ENCODE measurements around the gene CFTR. TPM values are rescaled to one million over a fixed set of nuclear protein-coding genes. Genes with fewer than 3 reads are reported as not detected.

CFTR gene
- polyA plus RNA-seq, 1 donor (not counting 4 experiments of a cell fraction or from before 2014, with no cell fraction given), result not detected

DNA sequence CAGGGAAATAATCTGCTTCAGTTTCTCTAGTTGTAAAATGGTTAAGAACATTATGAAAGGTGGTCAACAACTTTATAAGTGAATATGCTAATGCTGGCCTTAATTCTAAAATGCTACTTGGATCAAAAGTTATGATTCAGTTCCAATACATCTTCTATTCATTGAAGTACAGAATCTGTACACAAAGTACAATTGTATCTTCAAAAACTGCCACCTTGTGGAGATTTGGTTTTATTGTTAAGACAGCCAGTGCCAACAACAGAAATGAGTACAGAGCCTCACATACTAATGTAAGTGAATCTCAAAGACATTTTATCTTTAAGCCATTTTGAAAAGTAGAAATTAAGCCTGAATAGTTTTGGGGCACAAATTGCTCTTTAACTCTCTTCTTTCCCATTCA is 194.0 kb downstream of the CFTR start:
- Histone ChIP-seq H3K9ac (ENCODE audit: control insufficient read depth, extremely low read depth, insufficient read depth, low read length) (no peak overlapping the region), H3K79me2 (ENCODE audit: control insufficient read depth, insufficient read depth, low read length) (no peaks in the 10 kb centered on the region), H3K27me3 (ENCODE audit: control insufficient read depth, extremely low read depth, insufficient read depth, low read length) (peaks cover 7% of the 10 kb centered on the region), H3K4me1 (ENCODE audit: control insufficient read depth, extremely low read depth, insufficient read depth, low read length) (peaks cover 6% of the 10 kb centered on the region), H3K4me3 (ENCODE audit: control insufficient read depth in 2 of 3, extremely low read depth in 1 of 3, insufficient read depth in 2 of 3, low read depth in 1 of 3, low read length in 3 of 3) (peak overlapping the region in 1 of 3 experiments; percentile 3), H3K9me1 (ENCODE audit: control insufficient read depth, extremely low read depth, insufficient read depth, low read length) (no peaks in the 10 kb centered on the region), H4K20me1 (ENCODE audit: control insufficient read depth, extremely low read depth, insufficient read depth, low read length) (no peaks in the 10 kb centered on the region), H3K36me3 (ENCODE audit: control insufficient read depth in 2 of 2, extremely low read depth in 1 of 2, insufficient read depth in 2 of 2, low read length in 2 of 2) (no peaks in the 10 kb centered on the region), H2AFZ (ENCODE audit: control insufficient read depth, low read length) (peak overlapping the region; percentile 79), H3K9me3 (ENCODE audit: control insufficient read depth, low read depth, low read length) (no peaks in the 10 kb centered on the region), H3K4me2 (ENCODE audit: control insufficient read depth, extremely low read depth, insufficient read depth, low read depth, low read length) (peak overlapping the region; percentile 48), H3K27ac (ENCODE audit: control insufficient read depth, insufficient read depth, low read length) (no peak overlapping the region)
- FAIRE-seq, result no peak
- DNase-seq (ENCODE audit: low read depth, low spot score), result peak; percentile 1
- dilution Hi-C loops (cut with MboI; ENCODE audit: extremely low pct_ligation_motif_present, low sequenced_read_pairs), result no loop called here
- TF ChIP-seq, protein P1, sequence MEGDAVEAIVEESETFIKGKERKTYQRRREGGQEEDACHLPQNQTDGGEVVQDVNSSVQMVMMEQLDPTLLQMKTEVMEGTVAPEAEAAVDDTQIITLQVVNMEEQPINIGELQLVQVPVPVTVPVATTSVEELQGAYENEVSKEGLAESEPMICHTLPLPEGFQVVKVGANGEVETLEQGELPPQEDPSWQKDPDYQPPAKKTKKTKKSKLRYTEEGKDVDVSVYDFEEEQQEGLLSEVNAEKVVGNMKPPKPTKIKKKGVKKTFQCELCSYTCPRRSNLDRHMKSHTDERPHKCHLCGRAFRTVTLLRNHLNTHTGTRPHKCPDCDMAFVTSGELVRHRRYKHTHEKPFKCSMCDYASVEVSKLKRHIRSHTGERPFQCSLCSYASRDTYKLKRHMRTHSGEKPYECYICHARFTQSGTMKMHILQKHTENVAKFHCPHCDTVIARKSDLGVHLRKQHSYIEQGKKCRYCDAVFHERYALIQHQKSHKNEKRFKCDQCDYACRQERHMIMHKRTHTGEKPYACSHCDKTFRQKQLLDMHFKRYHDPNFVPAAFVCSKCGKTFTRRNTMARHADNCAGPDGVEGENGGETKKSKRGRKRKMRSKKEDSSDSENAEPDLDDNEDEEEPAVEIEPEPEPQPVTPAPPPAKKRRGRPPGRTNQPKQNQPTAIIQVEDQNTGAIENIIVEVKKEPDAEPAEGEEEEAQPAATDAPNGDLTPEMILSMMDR (optimal IDR thresholded peaks at IDR 0.05 in 1 of 3, IDR thresholded peaks at IDR 0.05 in 1 of 3, conservative IDR thresholded peaks at IDR 0.05 in 1 of 3; ENCODE audit: extremely low read depth in 1 of 3, insufficient read depth in 2 of 3, low read length in 3 of 3), result peak in 1 of 3 experiments; percentile 23
- TF ChIP-seq EZH2 (IDR thresholded peaks at IDR 0.05; ENCODE audit: low read length), result no peak

DNA sequence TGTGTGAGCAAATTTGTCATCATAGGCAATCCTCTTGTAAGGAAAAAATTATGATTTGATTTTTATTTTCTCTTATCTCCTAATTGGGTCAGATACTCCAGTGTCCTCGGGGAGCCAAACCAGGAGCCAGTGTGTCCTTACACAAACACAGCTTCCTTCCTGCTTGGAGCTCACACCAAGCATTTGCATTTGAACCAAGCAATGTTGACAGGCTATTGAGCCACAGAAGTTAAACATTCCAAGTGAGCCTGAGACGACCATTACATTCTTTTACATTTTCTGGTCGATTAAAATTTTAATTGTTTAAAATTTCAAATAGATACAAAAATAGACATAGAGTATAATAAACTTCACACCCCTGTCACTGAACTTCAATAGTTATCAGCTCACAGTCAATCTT is 194.8 kb downstream of the CFTR start:
- no peaks in the 10 kb centered on the region for H3K9me1 ChIP-seq (ENCODE audit: control insufficient read depth, extremely low read depth, insufficient read depth, low read length)
- DNase-seq (ENCODE audit: low read depth, low spot score) (no peak), FAIRE-seq (no peak)
- peaks cover 6% of the 10 kb centered on the region for H3K4me1 ChIP-seq (ENCODE audit: control insufficient read depth, extremely low read depth, insufficient read depth, low read length)
- H3K9ac ChIP-seq (ENCODE audit: control insufficient read depth, extremely low read depth, insufficient read depth, low read length), result no peak overlapping the region
- no peaks in the 10 kb centered on the region for H3K9me3 ChIP-seq (ENCODE audit: control insufficient read depth, low read depth, low read length)
- H4K20me1 ChIP-seq (ENCODE audit: control insufficient read depth, extremely low read depth, insufficient read depth, low read length), result no peaks in the 10 kb centered on the region
- TF ChIP-seq, protein P1 (optimal IDR thresholded peaks at IDR 0.05 in 1 of 3, IDR thresholded peaks at IDR 0.05 in 1 of 3, conservative IDR thresholded peaks at IDR 0.05 in 1 of 3; ENCODE audit: extremely low read depth in 1 of 3, insufficient read depth in 2 of 3, low read length in 3 of 3), result no peak
- no peak for TF ChIP-seq EZH2 (IDR thresholded peaks at IDR 0.05; ENCODE audit: low read length)
- dilution Hi-C loops (cut with MboI; ENCODE audit: extremely low pct_ligation_motif_present, low sequenced_read_pairs), result no loop called here
- H3K36me3 ChIP-seq (ENCODE audit: control insufficient read depth in 2 of 2, extremely low read depth in 1 of 2, insufficient read depth in 2 of 2, low read length in 2 of 2), result no peaks in the 10 kb centered on the region
- H3K4me2 ChIP-seq (ENCODE audit: control insufficient read depth, extremely low read depth, insufficient read depth, low read depth, low read length), result no peak overlapping the region
- H3K27ac ChIP-seq (ENCODE audit: control insufficient read depth, insufficient read depth, low read length), result no peak overlapping the region
- peaks cover 7% of the 10 kb centered on the region for H3K27me3 ChIP-seq (ENCODE audit: control insufficient read depth, extremely low read depth, insufficient read depth, low read length)
- H2AFZ ChIP-seq (ENCODE audit: control insufficient read depth, low read length), result no peak overlapping the region
- no peaks in the 10 kb centered on the region for H3K79me2 ChIP-seq (ENCODE audit: control insufficient read depth, insufficient read depth, low read length)
- no peak overlapping the region for H3K4me3 ChIP-seq (ENCODE audit: control insufficient read depth in 2 of 3, extremely low read depth in 1 of 3, insufficient read depth in 2 of 3, low read depth in 1 of 3, low read length in 3 of 3)

Measured in keratinocyte (primary cell).